SK-N-SH (cell line): Measurements from ENCODE around the gene NFILZ. TPM values are rescaled to one million over a fixed set of nuclear protein-coding genes. Genes with fewer than 3 reads are reported as not detected.

ENCODE experiments used
- CTCF ChIA-PET: fragments of 300-600, 350-600 bp; formaldehyde crosslinking; extraction: SDS; loops from one replicate; lab custom pipeline; 2021; lab: Yijun Ruan, JAX
- POLR2A ChIA-PET: fragments of 350-600 bp; sonication (Branson Sonifier 250); formaldehyde crosslinking; extraction: SDS; loops from one replicate; lab custom pipeline; 2020; ENCODE audit warnings: antibody characterized with exemption, inconsistent platforms; lab: Yijun Ruan, JAX
- DNase-seq: peaks from one replicate; pipeline ENCODE4 v3.0.0; 2012
- H2AFZ ChIP-seq: fragments of 200-600 bp; sonication (generic); 2 replicates; pipeline ENCODE4 v1.8.1; 2016; ENCODE audit warnings: antibody characterized with exemption, mild to moderate bottlenecking, low read depth
- H3F3A ChIP-seq: fragments of 200-600 bp; sonication (generic); replicated peaks from 2 replicates; pipeline ENCODE3; 2016; ENCODE audit warnings: antibody characterized with exemption, mild to moderate bottlenecking; ENCODE audit not compliant: insufficient read depth
- H3K27ac ChIP-seq, 2 experiments: fragments of 200-500 bp in 1 of 2; fragments of 200-600 bp in 1 of 2; sonication (Bioruptor generic) in 1 of 2; sonication (generic), shearing (Covaris generic) in 1 of 2; 2 replicates each; pipeline versions ENCODE4 v1.5.1 to v1.6.1; 2014 to 2016; ENCODE audit warnings: low read depth in 2 of 2, inconsistent platforms in 1 of 2, low read length in 1 of 2, mild to moderate bottlenecking in 1 of 2, mixed read lengths in 1 of 2
- H3K27me3 ChIP-seq: fragments of 200-600 bp; sonication (generic), shearing (Covaris generic); 2 replicates; pipeline ENCODE4 v1.6.1; 2016; ENCODE audit warnings: mixed run types; ENCODE audit not compliant: insufficient read depth
- H3K36me3 ChIP-seq, 2 experiments: fragments of 200-500 bp in 1 of 2; fragments of 200-600 bp in 1 of 2; sonication (Bioruptor generic) in 1 of 2; sonication (generic) in 1 of 2; replicated peaks in 1 of 2; 2 replicates each; pipeline versions ENCODE3 to v1.5.1; 2014 to 2016; ENCODE audit warnings: low read length in 1 of 2, mild to moderate bottlenecking in 1 of 2; ENCODE audit not compliant: insufficient read depth in 2 of 2, control insufficient read depth in 1 of 2
- H3K4me1 ChIP-seq, 2 experiments: fragments of 200-500 bp in 1 of 2; fragments of 200-600 bp in 1 of 2; sonication (Bioruptor generic) in 1 of 2; sonication (generic), shearing (Covaris generic) in 1 of 2; 2 replicates each; pipeline versions ENCODE4 v1.5.1 to v1.6.1; 2014 to 2016; ENCODE audit warnings: low read depth in 1 of 2, low read length in 1 of 2, mixed run types in 1 of 2; ENCODE audit not compliant: insufficient read depth in 2 of 2, control insufficient read depth in 1 of 2
- H3K4me2 ChIP-seq: fragments of 200-600 bp; sonication (generic), shearing (Covaris generic); 2 replicates; pipeline ENCODE4 v1.6.1; 2017; ENCODE audit warnings: mixed run types
- H3K4me3 ChIP-seq, 2 experiments: fragments of 200-500 bp in 1 of 2; fragments of 200-600 bp in 1 of 2; sonication (Bioruptor generic) in 1 of 2; sonication (generic), shearing (Covaris generic) in 1 of 2; 2 replicates each; pipeline versions ENCODE4 v1.5.1 to v1.8.1; 2014 to 2016; ENCODE audit warnings: low read depth in 2 of 2, inconsistent platforms in 1 of 2, low read length in 1 of 2, mild to moderate bottlenecking in 1 of 2, mixed read lengths in 1 of 2, moderate library complexity in 1 of 2
- H3K79me2 ChIP-seq: fragments of 200-600 bp; sonication (generic); 2 replicates; pipeline ENCODE4 v1.8.1; 2017; ENCODE audit warnings: mild to moderate bottlenecking; ENCODE audit not compliant: insufficient read depth
- H3K9ac ChIP-seq: fragments of 200-600 bp; sonication (generic); 2 replicates; pipeline ENCODE4 v1.6.1; 2017; ENCODE audit warnings: mixed run types
- H3K9me2 ChIP-seq: fragments of 200-600 bp; sonication (generic); 2 replicates; pipeline ENCODE4 v1.6.1; 2017; ENCODE audit warnings: mixed run types
- H3K9me3 ChIP-seq: fragments of 200-600 bp; sonication (generic); 2 replicates; pipeline ENCODE4 v1.6.1; 2017; ENCODE audit warnings: mixed run types, mild to moderate bottlenecking, moderate library complexity
- H4K20me1 ChIP-seq: fragments of 200-600 bp; sonication (generic); 2 replicates; pipeline ENCODE4 v1.6.1; 2017; ENCODE audit warnings: mild to moderate bottlenecking, mixed run types; ENCODE audit not compliant: insufficient read depth
- ELF1 ChIP-seq: IDR thresholded peaks from 2 replicates; pipeline ENCODE4 v1.4.0; 2012
- EP300 ChIP-seq, 2 experiments: IDR thresholded peaks; 2 replicates each; pipeline versions ENCODE4 v1.4.0 to v1.6.1; 2012; ENCODE audit warnings: borderline replicate concordance in 1 of 2, low read depth in 1 of 2, low read length in 1 of 2
- FOXM1 ChIP-seq: IDR thresholded peaks from 2 replicates; pipeline ENCODE4 v1.4.0; 2012; ENCODE audit warnings: low read depth, mild to moderate bottlenecking
- GABPA ChIP-seq: IDR thresholded peaks from 2 replicates; pipeline ENCODE4 v1.4.0; 2012; ENCODE audit warnings: low read depth, mild to moderate bottlenecking
- GATA2 ChIP-seq: sonication (generic); formaldehyde crosslinking; IDR thresholded peaks from 2 replicates; pipeline ENCODE4 v1.5.0; 2020; ENCODE audit warnings: mild to moderate bottlenecking, missing genetic modification reagents
- JUND ChIP-seq: IDR thresholded peaks from 2 replicates; pipeline ENCODE4 v1.4.0; 2012
- NFIC ChIP-seq: IDR thresholded peaks from 2 replicates; pipeline ENCODE4 v1.4.0; 2012; ENCODE audit warnings: borderline replicate concordance
- NRF1 ChIP-seq: IDR thresholded peaks from 2 replicates; pipeline ENCODE4 v1.6.1; 2012; ENCODE audit warnings: low read depth, mild to moderate bottlenecking, low read length
- POLR2AphosphoS5 ChIP-seq: IDR thresholded peaks from 2 replicates; pipeline ENCODE4 v1.6.1; 2012; ENCODE audit warnings: low read depth, low read length
- RCOR1 ChIP-seq: fragments of 150-350 bp; IDR thresholded peaks from 2 replicates; pipeline ENCODE4 v1.6.1; 2017; ENCODE audit warnings: antibody characterized with exemption, low read length
- RXRA ChIP-seq: IDR thresholded peaks from 2 replicates; pipeline ENCODE4 v1.4.0; 2012; ENCODE audit warnings: low read depth, mild to moderate bottlenecking, borderline replicate concordance
- SMC3 ChIP-seq: IDR thresholded peaks from 2 replicates; pipeline ENCODE4 v1.6.1; 2012; ENCODE audit warnings: low read depth, low read length, improper control_type of control experiment
- TAF1 ChIP-seq: IDR thresholded peaks from 2 replicates; pipeline ENCODE4 v1.6.1; 2012; ENCODE audit warnings: low read depth, mild to moderate bottlenecking, low read length, moderate library complexity, borderline replicate concordance
- TCF12 ChIP-seq: IDR thresholded peaks from 2 replicates; pipeline ENCODE4 v1.4.0; 2012
- WGBS: methylation state at CpG from one replicate; pipeline ENCODE4 v1.1.6; 2017; ENCODE audit warnings: low lambda C conversion rate; 5-methylcytosine and 5-hydroxymethylcytosine counted together
- polyA plus RNA-seq, 3 experiments: library from polyadenylated mRNA; depleted of rRNA; stranded (reverse); fragments of >200 nt; gene quantifications; 2 replicates each; pipeline ENCODE4 v1.2.3, GENCODE V29; 2012
- TF ChIP-seq, protein P1 (sequence below): IDR thresholded peaks from 2 replicates; pipeline ENCODE4 v1.6.1; 2012; ENCODE audit warnings: mild to moderate bottlenecking, low read depth, low read length, moderate library complexity
- TF ChIP-seq, protein P2 (sequence below): fragments of 200-600 bp; sonication (generic); IDR thresholded peaks from 2 replicates; pipeline ENCODE4 v1.6.1; 2017; ENCODE audit warnings: antibody characterized with exemption, mild to moderate bottlenecking, moderate library complexity
- TF ChIP-seq, protein P3 (sequence below): fragments of 150-350 bp; IDR thresholded peaks from 2 replicates; pipeline ENCODE4 v1.6.1; 2017; ENCODE audit warnings: antibody characterized with exemption, low read length, low read depth, borderline replicate concordance

Gene NFILZ
- polyA plus RNA-seq, 1 of the 3 experiments (the other 2 are of a cell fraction), result not detected

GRCh38 chr19:8595651-8596050 lies 34.8 kb upstream of the NFILZ start:
- no peak overlapping the region for H3K27ac ChIP-seq
- no peaks in the 10 kb centered on the region for H3K9me3 ChIP-seq
- no peak overlapping the region for H2AFZ ChIP-seq
- no peaks in the 10 kb centered on the region for H3K9me2 ChIP-seq
- H3K79me2 ChIP-seq, result no peaks in the 10 kb centered on the region
- ChIA-PET CTCF (interaction anchor here (4.0 to 11.2 kb wide), 3 partner anchors 10 to 20 kb away, joined by 15 to 152 read pairs (median 22); partner anchors contain the start of gene MYO1F), POLR2A (no interaction called here)
- H3K4me3 ChIP-seq, result no peak overlapping the region
- no peak overlapping the region for H3K9ac ChIP-seq
- no peaks in the 10 kb centered on the region for H3K27me3 ChIP-seq
- H3F3A ChIP-seq, result no peaks in the 10 kb centered on the region
- H3K4me2 ChIP-seq, result no peak overlapping the region
- TF ChIP-seq ELF1 (no peak), FOXM1 (no peak), RXRA (no peak), SMC3 (no peak)
- H3K36me3 ChIP-seq, result no peaks in the 10 kb centered on the region
- H3K4me1 ChIP-seq, result peaks cover 0 to 9% of the 10 kb centered on the region in 2 experiments; a peak in 1 of 4 replicates
- 75% methylated on average over 4 of the region's 15 CpGs for WGBS
- no peaks in the 10 kb centered on the region for H4K20me1 ChIP-seq
- no peak for DNase-seq

- H3F3A ChIP-seq, result no peaks in the 10 kb centered on the region
- ChIA-PET CTCF (interaction anchor here (4.0 to 11.2 kb wide), 3 partner anchors 9 to 20 kb away, joined by 15 to 152 read pairs (median 22); partner anchors contain the start of gene MYO1F), POLR2A (no interaction called here)
- H3K36me3 ChIP-seq, result no peaks in the 10 kb centered on the region
- H3K79me2 ChIP-seq, result no peaks in the 10 kb centered on the region
- no peak overlapping the region for H3K4me3 ChIP-seq
- no peak overlapping the region for H3K27ac ChIP-seq
- H3K9me3 ChIP-seq, result no peaks in the 10 kb centered on the region
- H2AFZ ChIP-seq, result no peak overlapping the region
- DNase-seq, result no peak
- no peaks in the 10 kb centered on the region for H3K9me2 ChIP-seq
- peaks cover 0 to 9% of the 10 kb centered on the region in 2 experiments; a peak in 1 of 4 replicates for H3K4me1 ChIP-seq
- no peaks in the 10 kb centered on the region for H4K20me1 ChIP-seq
- no peak overlapping the region for H3K4me2 ChIP-seq
- 71% methylated on average over 17 of the region's 23 CpGs for WGBS
- TF ChIP-seq NFIC, result no peak
- TF ChIP-seq TCF12, result no peak
- TF ChIP-seq GABPA, result no peak
- TF ChIP-seq TAF1, result no peak
- H3K9ac ChIP-seq, result no peak overlapping the region
- H3K27me3 ChIP-seq, result no peaks in the 10 kb centered on the region
Measured at GRCh38 chr19:8596168-8596567, 34.3 kb upstream of the NFILZ start.

GRCh38 chr19:8600064-8600463 lies 30.4 kb upstream of the NFILZ start:
- no peak for DNase-seq
- H3K4me3 ChIP-seq, result no peak overlapping the region
- H4K20me1 ChIP-seq, result no peaks in the 10 kb centered on the region
- no peaks in the 10 kb centered on the region for H3K36me3 ChIP-seq
- no peak overlapping the region for H3K4me2 ChIP-seq
- H3F3A ChIP-seq, result no peaks in the 10 kb centered on the region
- no peaks in the 10 kb centered on the region for H3K9me2 ChIP-seq
- ChIA-PET POLR2A (no interaction called here), CTCF (interaction anchor here (1.2 to 2.5 kb wide), 2 partner anchors 14 to 20 kb away, joined by 3 to 17 read pairs; no protein-coding TSS in a partner anchor)
- H3K9me3 ChIP-seq, result no peaks in the 10 kb centered on the region
- no peak overlapping the region for H3K27ac ChIP-seq
- H3K4me1 ChIP-seq, result no peaks in the 10 kb centered on the region
- H3K9ac ChIP-seq, result no peak overlapping the region
- 77% methylated on average over 2 of the region's 2 CpGs for WGBS
- no peaks in the 10 kb centered on the region for H3K79me2 ChIP-seq
- no peaks in the 10 kb centered on the region for H3K27me3 ChIP-seq
- no peak overlapping the region for H2AFZ ChIP-seq
- TF ChIP-seq SMC3 (no peak), GATA2 (CRISPR knock-in tag) (no peak), JUND (no peak), EP300 (IDR thresholded peaks at IDR 0.05; ENCODE audit: borderline replicate concordance in 1 of 2, low read depth in 1 of 2, low read length in 1 of 2) (no peak), RXRA (no peak), POLR2AphosphoS5 (no peak), NRF1 (no peak), RCOR1 (no peak)
- TF ChIP-seq, protein P1, sequence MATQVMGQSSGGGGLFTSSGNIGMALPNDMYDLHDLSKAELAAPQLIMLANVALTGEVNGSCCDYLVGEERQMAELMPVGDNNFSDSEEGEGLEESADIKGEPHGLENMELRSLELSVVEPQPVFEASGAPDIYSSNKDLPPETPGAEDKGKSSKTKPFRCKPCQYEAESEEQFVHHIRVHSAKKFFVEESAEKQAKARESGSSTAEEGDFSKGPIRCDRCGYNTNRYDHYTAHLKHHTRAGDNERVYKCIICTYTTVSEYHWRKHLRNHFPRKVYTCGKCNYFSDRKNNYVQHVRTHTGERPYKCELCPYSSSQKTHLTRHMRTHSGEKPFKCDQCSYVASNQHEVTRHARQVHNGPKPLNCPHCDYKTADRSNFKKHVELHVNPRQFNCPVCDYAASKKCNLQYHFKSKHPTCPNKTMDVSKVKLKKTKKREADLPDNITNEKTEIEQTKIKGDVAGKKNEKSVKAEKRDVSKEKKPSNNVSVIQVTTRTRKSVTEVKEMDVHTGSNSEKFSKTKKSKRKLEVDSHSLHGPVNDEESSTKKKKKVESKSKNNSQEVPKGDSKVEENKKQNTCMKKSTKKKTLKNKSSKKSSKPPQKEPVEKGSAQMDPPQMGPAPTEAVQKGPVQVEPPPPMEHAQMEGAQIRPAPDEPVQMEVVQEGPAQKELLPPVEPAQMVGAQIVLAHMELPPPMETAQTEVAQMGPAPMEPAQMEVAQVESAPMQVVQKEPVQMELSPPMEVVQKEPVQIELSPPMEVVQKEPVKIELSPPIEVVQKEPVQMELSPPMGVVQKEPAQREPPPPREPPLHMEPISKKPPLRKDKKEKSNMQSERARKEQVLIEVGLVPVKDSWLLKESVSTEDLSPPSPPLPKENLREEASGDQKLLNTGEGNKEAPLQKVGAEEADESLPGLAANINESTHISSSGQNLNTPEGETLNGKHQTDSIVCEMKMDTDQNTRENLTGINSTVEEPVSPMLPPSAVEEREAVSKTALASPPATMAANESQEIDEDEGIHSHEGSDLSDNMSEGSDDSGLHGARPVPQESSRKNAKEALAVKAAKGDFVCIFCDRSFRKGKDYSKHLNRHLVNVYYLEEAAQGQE, result no peak
- TF ChIP-seq, protein P2, sequence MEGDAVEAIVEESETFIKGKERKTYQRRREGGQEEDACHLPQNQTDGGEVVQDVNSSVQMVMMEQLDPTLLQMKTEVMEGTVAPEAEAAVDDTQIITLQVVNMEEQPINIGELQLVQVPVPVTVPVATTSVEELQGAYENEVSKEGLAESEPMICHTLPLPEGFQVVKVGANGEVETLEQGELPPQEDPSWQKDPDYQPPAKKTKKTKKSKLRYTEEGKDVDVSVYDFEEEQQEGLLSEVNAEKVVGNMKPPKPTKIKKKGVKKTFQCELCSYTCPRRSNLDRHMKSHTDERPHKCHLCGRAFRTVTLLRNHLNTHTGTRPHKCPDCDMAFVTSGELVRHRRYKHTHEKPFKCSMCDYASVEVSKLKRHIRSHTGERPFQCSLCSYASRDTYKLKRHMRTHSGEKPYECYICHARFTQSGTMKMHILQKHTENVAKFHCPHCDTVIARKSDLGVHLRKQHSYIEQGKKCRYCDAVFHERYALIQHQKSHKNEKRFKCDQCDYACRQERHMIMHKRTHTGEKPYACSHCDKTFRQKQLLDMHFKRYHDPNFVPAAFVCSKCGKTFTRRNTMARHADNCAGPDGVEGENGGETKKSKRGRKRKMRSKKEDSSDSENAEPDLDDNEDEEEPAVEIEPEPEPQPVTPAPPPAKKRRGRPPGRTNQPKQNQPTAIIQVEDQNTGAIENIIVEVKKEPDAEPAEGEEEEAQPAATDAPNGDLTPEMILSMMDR, result no peak
- TF ChIP-seq, protein P3, sequence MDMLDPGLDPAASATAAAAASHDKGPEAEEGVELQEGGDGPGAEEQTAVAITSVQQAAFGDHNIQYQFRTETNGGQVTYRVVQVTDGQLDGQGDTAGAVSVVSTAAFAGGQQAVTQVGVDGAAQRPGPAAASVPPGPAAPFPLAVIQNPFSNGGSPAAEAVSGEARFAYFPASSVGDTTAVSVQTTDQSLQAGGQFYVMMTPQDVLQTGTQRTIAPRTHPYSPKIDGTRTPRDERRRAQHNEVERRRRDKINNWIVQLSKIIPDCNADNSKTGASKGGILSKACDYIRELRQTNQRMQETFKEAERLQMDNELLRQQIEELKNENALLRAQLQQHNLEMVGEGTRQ, result no peak
